ENCODE data around the gene PARD3.

PARD3 gene

DNA sequence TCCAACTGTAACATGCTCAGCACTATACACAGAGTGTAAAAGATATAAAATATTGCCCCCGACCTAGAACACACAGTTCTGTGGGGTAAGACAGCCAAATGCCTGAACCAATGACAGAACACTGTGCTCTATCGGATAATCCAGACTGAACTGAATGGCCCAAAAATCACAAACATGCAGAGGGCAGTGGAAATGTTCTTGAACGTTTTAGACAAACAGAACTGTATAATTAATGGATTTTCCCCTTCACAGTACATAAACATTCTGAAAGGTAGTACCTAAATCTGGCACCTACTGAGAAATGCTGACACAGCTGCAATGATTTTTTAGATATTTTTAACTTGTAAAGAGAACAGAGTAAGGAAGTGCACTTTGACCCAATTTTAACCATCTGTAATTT lies 33.4 kb downstream of the PARD3 start:
- DNase-seq (ENCODE audit: low read depth, low spot score), result no peak
- no peak overlapping the region for H3K4me3 ChIP-seq (ENCODE audit: low read depth, low read length)
- in situ Hi-C loops (cut with HindIII; ENCODE audit: low sequenced_read_pairs), result no loop called here
- TF ChIP-seq, protein P1, sequence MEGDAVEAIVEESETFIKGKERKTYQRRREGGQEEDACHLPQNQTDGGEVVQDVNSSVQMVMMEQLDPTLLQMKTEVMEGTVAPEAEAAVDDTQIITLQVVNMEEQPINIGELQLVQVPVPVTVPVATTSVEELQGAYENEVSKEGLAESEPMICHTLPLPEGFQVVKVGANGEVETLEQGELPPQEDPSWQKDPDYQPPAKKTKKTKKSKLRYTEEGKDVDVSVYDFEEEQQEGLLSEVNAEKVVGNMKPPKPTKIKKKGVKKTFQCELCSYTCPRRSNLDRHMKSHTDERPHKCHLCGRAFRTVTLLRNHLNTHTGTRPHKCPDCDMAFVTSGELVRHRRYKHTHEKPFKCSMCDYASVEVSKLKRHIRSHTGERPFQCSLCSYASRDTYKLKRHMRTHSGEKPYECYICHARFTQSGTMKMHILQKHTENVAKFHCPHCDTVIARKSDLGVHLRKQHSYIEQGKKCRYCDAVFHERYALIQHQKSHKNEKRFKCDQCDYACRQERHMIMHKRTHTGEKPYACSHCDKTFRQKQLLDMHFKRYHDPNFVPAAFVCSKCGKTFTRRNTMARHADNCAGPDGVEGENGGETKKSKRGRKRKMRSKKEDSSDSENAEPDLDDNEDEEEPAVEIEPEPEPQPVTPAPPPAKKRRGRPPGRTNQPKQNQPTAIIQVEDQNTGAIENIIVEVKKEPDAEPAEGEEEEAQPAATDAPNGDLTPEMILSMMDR (IDR thresholded peaks at IDR 0.05; ENCODE audit: low read depth, low read length), result no peak

DNA sequence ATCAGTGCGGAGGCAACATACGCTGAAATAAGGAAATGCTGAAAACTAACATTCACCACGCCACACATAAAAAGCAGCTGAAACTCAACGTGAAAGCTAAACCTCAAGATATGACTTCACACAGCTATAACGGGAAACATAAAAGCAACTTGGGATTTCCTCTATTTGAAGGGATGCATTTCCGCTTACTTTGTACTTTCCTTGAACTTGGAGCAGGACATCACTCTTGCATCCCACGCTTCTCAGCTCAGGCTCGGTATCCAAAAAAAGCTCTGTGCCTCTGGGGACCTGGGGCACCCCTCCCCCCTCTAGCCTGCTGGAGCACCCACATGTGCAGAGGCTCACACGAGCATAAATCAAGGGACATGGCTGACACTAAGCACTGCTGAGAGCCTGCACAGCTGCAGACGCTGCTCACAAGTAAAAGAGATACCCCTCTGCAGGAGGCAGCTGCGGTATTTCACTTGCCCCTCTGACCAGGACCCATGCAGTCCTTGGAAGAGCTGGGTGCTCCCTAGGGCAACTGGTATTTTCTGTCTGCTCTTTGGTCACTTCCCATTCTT lies 34.2 kb downstream of the PARD3 start:
- H3K4me3 ChIP-seq (ENCODE audit: low read depth, low read length), result no peak overlapping the region
- in situ Hi-C loops (cut with HindIII; ENCODE audit: low sequenced_read_pairs), result no loop called here
- TF ChIP-seq, protein P1 (IDR thresholded peaks at IDR 0.05; ENCODE audit: low read depth, low read length), result no peak
- peak; percentile 76 for DNase-seq (ENCODE audit: low read depth, low spot score)

DNA sequence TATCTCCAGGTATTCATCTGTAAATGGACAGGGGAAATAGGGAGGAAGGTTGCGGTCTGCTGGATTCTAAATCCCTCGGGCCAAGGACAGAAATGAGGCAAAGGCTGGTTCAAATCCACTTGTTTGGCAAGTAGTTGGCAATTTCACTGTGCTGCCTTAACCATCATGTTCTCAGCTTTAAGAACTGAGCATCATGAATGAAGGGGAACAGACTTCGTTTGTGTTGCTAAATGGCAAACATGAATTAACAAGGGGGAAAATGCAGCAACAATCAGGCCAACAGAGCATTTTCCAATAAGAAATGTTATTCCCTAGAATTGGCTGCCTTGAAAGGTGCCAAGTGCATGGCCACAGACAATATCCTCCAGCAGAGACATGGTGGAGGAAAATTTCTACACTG lies 36.9 kb downstream of the PARD3 start:
- DNase-seq (ENCODE audit: low read depth, low spot score), result no peak
- in situ Hi-C loops (cut with HindIII; ENCODE audit: low sequenced_read_pairs), result no loop called here
- no peak overlapping the region for H3K4me3 ChIP-seq (ENCODE audit: low read depth, low read length)
- TF ChIP-seq, protein P1 (IDR thresholded peaks at IDR 0.05; ENCODE audit: low read depth, low read length), result no peak

DNA sequence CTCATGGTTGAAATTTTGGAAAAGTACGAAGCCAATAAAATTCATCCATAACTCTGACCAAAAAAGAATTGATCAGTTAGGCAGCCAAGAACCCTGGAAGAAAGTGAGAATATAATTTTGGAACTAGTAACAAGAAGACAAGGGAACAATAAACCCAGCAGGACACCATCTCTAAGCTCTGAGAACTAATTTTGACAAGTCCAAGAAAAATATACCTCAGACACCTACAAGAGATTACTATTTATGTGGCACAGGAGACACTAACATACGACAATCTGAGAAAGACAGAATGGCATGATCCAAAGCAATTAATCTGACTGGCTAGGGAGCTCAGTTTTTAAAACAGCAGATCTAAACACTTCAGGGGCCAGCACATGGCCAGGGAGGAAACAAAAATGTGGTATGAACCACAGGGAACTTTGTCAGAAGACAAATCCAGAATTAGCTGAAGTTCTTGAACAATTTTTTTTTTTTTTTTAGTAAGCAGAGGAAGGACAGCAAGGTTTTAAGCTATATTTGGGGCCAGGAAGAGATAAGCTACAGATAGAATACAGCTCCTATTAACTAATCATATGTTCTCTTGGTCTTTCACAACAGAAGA lies 38.9 kb downstream of the PARD3 start:
- DNase-seq (ENCODE audit: low read depth, low spot score), result no peak
- TF ChIP-seq, protein P1 (IDR thresholded peaks at IDR 0.05; ENCODE audit: low read depth, low read length), result no peak
- no peak overlapping the region for H3K4me3 ChIP-seq (ENCODE audit: low read depth, low read length)
- in situ Hi-C loops (cut with HindIII; ENCODE audit: low sequenced_read_pairs), result no loop called here

DNA sequence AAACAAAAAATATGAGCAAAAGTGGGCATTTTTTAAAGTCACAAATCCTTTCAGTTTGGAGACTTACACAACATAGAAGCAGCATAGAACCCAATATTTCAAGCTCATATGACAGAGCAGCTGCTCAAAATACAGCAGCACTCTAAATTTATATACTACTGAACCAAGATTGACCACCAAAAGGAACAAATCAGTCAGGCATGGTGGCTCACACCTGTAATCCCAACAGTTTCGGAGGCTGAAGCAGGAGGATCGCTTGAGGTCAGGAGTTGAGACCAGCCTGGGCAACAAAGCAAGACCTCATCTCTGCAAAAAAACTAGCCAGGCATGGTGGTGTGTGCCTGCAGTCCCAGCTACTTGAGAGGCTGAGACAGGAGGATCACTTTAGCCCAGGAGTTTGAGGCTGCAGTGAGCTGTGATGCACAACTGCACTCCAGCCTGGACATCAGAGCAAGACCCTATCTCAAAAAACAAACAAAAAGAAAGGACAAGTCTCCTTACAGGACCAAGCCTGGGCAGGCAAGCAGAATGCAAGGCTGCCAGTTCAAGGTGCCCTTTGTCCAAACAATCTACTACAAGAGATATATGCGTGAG lies 40.0 kb downstream of the PARD3 start:
- TF ChIP-seq, protein P1 (IDR thresholded peaks at IDR 0.05; ENCODE audit: low read depth, low read length), result no peak

DNA sequence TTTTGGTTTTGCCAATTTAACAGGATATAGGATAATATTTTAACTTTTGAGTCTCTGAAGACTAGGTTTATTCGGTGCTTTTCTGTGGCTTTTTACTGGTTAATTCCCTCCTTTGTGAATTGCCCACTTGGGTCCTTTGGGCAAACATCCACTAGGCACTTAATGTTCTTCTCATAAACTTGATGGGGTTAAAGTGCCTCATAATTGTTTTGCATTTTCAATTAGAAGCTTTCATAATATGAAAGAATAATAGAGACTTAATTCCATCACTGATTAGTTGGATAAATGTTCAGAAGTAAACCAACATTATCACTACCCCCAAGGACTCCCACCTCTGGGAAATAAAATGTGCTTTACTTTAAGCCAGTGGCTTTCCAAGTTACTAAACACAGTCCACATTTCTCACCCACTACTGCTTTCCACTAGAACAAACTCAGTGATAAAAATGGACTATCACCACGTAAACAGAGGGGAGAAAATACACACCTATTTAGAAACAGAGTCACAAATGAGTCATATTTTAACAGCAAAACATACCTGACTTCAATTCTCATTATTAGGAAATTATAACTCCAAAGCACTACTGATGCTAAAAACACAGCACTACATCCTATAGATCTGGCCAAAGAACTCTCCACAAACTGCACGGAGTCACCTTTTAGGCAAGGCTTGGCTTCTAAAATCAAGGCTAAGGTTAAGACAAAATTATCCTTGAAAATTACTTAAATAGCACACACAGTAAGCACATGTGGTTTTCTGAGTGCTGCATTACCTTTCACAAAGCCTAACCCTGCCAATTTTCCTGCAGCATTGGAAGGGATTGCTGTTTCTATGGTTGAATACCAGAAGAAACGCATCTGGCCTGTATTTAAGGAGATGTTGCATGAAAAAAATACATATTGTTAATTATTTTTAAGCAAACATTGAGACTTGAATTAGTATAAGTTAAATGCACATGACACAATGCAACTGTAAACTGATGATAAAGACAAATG lies 41.2 kb downstream of the PARD3 start:
- TF ChIP-seq, protein P1 (IDR thresholded peaks at IDR 0.05; ENCODE audit: low read depth, low read length), result no peak
- H3K4me3 ChIP-seq (ENCODE audit: low read depth, low read length), result no peak overlapping the region
- no peak for DNase-seq (ENCODE audit: low read depth, low spot score)
- in situ Hi-C loops (cut with HindIII; ENCODE audit: low sequenced_read_pairs), result no loop called here

More for the DNA sequence above, 40.0 kb downstream of the PARD3 start:
- no peak for DNase-seq (ENCODE audit: low read depth, low spot score)
- in situ Hi-C loops (cut with HindIII; ENCODE audit: low sequenced_read_pairs), result no loop called here
- H3K4me3 ChIP-seq (ENCODE audit: low read depth, low read length), result no peak overlapping the region
